CD4-positive, alpha-beta T cell treated with Interleukin-4 for 1 hour (primary cell): Measurements from ENCODE around the gene SRPRB.

ENCODE experiments used
- DNase-seq, 2 donors: peaks; one replicate each; pipeline ENCODE4 v3.0.0-alpha.2; 2020 to 2022

The SRPRB gene, protein sequence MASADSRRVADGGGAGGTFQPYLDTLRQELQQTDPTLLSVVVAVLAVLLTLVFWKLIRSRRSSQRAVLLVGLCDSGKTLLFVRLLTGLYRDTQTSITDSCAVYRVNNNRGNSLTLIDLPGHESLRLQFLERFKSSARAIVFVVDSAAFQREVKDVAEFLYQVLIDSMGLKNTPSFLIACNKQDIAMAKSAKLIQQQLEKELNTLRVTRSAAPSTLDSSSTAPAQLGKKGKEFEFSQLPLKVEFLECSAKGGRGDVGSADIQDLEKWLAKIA

DNA sequence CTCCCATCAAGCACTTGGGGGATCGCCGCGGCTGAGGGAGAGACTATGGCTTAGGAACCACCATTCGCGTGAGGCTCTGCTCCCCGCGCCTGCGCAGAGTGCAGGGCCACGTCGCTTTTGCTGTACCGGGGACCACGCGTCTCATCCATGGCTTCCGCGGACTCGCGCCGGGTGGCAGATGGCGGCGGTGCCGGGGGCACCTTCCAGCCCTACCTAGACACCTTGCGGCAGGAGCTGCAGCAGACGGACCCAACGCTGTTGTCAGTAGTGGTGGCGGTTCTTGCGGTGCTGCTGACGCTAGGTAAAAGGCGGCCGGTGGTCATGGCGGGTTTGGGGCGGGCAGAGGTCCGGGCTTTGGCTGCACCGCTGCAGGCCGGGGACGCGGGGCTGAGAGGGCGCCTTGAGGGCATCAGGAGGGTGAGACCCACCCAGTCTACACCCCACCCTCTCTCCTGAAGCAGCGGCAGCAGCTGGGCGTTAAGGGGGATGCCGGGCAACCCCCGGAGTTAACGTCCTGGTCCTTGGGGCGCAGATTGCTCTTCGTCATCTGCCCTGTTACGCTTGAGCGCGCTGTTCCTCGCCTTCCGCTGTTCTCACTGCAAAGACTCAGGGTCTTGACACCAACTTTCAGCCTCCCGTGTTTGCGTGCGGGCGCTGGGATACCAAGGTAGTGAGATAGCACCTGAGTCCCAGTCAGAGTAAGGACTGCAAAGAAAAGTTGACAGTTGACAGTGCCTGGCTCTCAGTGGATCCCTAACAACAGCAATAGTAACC is at the start of gene SRPRB:
Gene SRPRB, plus strand, starts transcription at position 114 of the 774 bp plus-strand sequence. Its CDS starts 34 bp downstream, at position 148.
- peak; percentile 97 for DNase-seq

DNA sequence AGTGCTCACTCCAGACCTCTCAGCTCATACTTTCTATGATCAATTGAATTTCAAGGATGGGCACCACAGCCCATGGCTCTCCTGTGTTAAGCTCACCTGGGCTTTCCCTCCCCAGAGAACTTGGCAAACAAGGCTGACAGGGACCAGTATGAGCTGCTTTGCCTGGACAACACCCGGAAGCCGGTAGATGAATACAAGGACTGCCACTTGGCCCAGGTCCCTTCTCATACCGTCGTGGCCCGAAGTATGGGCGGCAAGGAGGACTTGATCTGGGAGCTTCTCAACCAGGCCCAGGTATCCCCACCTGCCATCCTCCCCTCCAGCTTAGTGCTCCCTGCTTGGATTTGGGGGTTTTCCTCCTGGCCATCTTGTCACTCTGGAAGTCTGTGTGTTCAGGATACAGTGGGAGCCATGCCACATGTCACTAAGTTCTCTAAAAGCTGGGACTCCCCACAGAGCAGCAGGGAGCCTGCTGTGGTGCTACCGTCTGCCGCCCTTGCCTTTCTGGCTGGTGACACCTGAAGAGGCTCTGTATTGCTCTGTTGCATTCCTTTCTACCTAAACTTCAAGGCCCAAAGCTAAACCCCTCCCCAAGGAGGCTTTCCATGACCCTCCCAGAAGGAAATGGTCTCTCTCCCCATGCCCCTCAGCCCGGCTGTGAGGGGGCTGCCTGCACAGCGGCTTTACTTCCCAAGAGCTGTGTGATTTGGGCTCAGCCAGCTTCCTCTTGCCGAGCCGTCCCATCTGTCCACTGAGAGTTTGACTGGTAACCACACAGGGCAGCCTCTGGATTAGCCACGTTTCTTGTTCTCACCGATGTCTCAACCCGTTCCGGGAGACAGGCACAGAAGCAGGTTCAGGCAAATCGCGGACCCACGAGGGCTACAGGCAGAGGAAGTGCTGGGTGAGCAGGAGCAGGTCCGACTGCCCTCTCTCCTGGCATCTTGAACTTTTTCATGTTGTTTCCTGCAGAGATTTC is 48.6 kb upstream of the SRPRB start:
- DNase-seq = no peak

DNA sequence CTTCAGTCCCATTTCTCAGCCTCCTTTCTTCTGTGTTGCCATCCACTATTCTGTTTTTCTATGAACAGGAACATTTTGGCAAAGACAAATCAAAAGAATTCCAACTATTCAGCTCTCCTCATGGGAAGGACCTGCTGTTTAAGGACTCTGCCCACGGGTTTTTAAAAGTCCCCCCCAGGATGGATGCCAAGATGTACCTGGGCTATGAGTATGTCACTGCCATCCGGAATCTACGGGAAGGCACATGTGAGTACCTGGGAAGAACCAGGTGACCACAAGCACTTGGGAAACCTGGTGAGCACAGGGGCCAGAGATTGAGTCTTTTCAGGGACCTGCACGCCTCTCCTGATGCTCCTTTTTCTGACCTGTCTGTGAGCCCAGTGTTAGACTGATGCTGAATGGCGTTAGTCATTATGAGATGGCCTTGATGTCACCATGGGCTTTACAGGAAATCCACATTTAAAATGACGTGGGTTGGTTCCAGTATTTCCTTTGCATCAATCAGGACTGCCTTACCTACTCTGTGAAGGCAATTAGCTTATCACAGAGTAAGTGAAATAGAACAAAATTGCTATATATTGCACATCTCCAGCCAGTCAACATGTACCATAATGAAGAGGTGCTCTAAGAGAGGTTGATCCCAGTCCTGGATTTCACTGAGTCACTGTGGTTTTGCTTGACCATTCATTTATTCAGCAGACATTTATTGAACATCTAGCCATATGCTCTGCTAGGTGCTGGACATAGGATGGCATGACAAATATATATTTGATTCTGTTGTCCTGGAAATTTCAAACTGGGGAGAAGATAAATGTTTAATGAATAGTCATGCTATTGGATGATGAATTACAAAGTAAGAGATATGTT is 47.7 kb upstream of the SRPRB start:
- DNase-seq = no peak

DNA sequence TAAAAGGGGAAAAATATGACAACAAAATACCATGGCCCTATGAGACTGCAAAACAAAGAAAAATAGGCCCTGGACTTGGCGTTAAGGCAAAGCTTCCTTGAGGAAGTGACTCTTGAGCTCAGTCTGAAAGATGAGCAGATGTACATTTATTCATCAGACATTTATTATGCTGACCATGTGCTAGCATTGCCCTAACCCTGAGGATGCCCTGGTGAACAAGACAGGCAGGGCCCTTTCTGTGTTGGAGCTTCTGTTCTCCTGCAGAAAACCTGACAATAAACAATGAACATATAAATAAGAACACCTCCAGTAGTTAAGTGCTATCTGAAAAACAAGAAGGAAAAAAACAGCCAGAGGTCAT is 47.1 kb upstream of the SRPRB start:
- DNase-seq = no peak

DNA sequence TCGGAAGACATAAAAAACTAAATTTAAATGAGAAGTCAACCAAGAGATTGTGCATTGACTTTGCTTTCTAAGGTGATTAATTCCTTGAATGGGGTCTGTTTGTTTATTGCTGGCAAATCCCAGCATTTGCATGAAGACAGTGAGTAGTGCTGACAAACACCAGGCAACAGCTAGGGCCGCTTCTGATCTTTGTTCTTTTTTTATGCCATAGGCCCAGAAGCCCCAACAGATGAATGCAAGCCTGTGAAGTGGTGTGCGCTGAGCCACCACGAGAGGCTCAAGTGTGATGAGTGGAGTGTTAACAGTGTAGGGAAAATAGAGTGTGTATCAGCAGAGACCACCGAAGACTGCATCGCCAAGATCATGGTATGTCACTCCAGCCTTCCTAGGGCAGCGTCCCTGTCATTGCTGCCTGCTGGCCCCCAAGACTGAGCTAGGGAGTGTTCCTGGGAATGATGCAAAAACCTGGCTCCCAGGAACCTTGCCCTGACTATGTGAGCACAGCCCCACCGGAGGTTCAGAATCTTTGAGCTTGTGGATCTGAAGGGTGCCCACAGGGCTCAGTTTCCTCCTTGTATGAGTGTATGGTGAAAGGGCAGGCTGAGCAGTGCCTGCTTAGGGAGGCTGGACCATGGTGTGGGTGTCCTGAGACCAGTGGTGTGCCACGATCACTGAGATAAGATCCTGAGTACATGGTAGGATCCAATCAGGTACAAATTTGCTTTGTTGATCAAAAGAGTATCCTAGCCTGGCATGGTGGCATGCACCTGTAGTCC is 46.5 kb upstream of the SRPRB start:
- no peak for DNase-seq

DNA sequence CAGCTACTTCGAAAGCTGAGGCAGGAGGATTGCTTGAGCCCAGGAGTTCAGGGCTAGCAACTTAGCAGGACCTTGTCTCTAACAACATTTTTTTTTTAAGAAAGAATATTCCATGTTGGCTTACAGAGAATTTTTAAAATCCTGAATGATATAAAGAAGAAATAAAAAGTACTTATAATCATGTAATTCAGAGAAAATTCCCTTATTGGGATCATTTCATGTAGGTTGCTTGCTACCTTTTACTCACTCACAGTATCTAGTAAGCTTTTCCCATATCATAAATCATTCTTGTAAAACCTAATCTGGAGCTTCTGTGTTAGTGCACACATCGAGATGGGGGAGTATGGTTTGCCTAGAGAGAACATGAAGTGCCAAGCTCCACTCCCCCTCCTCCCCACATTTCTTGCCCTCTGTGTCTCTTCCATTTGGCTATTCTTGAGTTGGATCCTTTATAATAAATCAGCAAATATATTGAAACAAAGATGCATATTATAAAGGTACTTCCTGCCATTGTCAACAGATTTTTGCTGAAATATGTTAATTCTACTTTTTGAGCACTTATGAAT is 45.8 kb upstream of the SRPRB start:
- no peak for DNase-seq

DNA sequence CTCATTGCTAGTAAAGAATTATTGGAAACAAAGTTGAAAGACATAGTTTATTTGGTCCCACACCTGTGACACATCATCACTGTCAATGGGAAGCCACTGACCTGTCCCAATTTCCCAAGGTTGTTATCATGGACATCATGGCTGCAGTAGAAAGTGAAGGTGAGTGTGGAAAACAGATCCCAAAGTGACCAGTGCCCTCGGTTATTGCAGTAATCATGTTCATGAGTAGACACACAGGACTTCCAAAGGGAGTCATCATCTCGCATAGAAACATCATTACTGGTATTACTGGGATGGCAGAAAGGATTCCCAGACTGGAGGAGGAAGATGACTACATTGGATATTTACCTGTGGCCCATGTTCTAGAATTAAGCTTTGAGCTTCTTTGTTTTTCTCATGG is 44.7 kb upstream of the SRPRB start:
- no peak for DNase-seq

DNA sequence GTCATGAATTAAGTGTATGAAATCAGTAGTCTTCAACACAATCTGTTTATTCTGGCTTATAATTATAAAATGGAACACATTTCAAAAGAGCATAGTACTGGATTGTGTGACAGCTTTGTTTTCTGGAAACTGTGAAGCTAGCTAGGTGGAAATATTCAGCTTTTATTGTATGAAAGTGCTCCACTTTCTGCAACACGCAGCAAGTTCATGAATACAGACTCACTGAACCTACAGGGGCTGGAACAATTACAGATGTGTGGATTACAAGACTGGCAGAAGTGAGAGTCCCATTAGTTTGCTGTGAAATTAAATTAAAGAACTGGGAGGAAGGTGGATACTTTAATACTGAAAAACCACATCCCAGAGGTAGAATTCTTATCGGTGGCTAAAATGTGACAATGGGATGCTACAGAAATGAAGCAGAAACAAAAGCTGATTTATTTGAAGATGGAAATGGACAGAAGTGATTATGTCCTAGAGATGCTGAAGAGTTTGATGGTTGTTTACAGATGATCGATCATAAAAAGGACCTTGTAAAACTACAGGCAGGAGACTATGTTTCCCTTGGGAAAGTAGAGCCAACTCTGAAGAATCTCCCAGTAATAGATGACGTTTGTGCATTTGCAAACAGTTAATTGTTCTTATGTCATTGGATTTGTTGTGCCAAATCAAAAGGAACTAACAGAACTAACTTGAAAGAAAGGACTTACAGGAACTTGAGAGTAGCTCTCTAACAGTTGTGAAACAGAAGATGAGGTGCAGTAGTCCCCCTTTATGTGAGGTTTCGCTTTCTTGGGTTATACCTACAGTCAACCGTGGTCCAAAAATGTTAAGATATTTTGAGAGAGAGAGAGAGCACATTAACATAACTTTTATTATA is 43.8 kb upstream of the SRPRB start:
- DNase-seq = no peak

DNA sequence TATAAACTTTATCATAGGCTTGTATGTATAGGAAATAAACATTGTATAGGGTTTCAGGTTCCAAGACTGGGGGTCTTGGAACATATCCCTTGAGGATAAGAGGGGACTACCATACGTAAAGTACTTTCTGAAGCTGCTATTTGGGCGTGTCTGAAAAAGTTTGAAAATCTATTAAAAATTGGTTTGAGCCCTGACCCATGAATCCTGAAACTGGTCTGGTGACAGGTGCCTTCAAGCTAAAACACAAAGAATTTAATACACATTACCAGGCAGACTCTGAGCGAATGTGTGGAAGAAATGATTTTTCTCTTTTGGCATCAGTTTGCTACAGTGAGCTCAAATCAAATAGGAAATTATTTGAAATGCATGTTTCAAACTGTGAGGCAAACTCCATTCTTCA is 43.1 kb upstream of the SRPRB start:
- DNase-seq = no peak

DNA sequence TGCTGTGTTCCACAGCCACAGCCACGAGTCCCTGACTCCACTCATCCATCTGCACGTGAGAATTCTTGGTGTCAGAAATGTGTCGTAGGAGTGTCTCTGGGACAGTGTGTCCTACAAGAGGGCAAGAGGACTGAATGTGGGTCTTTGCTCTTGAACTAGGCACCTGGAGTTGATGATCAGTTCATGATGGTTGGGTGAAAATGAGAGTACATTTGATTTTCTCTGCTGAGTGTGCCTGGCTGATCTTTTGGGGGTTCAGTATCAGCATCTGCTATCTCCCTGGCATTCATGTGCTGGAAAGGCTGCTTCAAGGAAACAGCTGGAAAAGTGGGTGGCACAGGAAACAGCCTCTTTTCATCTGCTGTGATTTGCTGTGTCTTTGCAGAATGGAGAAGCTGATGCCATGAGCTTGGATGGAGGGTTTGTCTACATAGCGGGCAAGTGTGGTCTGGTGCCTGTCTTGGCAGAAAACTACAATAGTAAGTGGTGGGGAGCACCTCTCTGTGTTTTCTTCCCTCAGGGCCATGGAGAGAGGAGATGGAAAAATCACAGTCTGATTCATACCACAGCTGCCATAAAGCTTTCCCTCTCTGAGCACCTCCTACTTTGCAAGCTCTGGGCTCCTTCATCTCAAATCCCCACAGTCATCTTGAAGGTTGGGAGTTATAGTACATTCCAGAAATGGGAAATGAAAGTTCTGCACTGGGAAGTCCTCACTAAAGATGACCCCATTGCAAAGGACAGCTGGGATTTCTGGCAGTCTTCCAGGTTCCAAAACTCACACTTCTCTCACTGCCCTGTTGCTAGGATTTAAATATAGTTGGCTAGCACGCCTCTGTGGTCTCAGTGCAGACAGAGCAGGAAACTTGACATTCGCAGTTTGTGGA is 41.6 kb upstream of the SRPRB start:
- DNase-seq = no peak

DNA sequence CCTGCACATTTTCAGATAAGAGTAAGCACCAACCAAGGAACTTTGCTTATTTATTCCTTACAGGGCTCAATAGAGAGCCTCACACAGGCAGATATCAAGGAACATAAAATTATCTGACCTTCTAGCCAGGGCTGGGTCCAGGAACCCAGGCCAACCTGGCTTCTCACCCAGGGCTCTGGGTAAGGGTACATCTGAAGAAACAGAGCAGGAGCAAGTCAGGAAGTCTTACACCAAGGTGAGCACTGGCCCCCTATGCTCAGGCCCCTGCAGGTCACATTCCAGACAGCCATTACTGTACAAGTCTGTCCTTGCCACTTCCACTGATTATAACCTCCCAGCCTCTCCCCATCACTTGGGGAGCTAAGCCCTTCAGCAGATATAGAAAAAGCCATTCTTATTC is 40.4 kb upstream of the SRPRB start:
- no peak for DNase-seq

DNA sequence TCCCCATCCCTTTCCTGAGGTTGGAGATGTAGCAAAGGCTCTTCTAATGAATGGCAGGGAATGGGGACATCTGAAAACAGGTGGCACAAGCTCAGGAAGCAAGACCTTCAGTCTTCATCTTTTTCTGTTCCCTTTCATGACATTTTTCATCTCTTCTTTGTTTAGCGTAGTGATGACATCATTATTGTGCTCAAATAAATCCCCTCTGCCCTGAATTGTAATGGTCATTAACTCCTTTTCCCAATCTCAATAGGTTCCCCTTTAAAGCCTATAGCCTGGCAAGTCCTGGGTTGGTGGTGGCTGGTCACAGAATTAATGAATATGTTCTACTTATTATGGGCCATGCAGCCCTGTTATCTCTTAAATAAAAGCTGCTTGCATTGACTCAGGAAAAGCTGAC is 38.0 kb upstream of the SRPRB start:
- DNase-seq = no peak

DNA sequence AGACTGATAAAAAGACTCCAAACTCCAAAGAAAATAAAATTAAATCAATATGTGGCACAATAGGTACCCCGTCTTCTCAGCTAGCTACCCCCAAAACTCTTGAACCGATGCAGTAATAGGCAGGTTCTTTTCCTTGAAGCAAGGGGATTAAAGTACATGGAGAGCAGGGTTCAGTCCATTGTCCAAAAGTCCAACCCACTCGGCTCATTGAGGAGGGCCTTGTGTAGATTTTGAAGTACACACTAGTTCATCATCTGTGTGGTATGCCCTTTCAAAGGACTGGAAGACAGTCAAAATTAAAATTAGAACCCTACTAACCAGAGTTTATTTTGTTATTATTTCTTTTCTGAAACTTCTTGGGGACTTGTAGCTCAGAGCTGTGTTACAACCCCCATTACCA is 36.1 kb upstream of the SRPRB start:
- DNase-seq = no peak

DNA sequence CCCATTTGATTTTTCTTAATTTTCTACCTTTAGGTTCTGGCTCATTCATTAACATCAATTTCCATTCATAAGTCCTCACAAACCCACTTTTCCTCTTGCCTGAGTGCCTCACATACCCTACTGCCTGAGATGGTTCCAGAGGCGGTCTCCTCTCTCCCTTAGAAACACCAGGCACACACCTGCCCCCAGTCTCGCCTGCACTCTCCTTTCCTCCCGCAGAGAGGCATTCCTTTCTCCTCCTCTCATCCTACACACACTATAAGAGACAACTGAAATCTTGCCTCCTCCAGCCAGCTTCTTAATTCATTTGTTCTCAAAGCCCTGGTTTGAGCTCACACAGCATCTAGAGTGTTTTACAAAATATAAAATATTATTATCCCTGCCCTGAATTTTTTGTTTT is 31.9 kb upstream of the SRPRB start:
- DNase-seq = no peak

DNA sequence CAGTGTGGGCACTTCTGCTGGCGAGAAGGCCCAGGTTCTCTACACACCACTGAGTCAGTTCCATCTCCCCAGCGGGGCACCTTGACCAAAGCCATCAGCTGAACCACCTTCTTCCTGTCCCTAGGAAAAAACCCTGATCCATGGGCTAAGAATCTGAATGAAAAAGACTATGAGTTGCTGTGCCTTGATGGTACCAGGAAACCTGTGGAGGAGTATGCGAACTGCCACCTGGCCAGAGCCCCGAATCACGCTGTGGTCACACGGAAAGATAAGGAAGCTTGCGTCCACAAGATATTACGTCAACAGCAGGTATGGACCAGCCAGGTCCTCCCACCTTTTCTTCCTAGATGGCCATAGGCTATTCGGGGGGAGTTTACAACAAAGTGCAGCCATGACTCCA is 30.3 kb upstream of the SRPRB start:
- no peak for DNase-seq

DNA sequence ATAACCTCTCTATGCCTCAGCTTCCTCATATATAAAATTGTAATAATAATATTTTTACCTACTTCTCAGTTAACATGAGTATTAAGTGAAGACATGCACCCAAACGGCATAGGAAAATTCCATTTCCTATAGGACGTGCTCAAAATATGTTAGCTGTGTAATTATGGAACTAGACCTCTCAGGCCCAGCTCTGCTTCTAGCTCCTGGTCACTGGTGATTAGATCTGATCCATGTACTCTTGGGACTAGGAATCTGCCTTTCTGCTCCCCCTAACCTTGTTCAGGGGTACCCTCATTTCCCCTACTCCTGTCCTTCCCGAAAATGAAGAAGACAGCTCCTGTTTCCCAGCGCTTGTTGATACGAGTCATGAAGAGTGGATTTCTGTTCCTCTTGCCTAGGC is 29.8 kb upstream of the SRPRB start:
- no peak for DNase-seq

DNA sequence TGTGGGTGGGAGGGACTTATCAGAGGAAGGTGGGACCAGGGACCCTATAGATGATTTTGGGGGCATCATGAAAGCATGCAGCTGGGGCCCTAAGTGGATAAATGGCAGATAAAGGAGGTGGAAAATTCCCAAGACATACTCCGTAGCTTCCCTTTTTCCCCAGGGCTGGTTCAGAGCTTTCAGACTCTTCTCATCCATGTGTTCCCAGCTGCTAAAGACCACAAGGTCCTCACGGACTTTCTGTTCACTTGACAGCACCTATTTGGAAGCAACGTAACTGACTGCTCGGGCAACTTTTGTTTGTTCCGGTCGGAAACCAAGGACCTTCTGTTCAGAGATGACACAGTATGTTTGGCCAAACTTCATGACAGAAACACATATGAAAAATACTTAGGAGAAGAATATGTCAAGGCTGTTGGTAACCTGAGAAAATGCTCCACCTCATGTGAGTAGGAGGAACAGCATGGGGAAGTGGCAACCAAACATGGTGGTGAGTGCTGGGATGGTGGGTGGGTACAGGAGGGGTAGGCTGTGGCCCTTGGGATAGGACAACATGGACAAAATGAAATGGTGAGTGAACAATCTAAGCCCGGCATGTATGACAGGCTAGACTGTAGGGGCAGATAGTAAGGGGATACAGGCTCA is 28.7 kb upstream of the SRPRB start:
- no peak for DNase-seq

DNA sequence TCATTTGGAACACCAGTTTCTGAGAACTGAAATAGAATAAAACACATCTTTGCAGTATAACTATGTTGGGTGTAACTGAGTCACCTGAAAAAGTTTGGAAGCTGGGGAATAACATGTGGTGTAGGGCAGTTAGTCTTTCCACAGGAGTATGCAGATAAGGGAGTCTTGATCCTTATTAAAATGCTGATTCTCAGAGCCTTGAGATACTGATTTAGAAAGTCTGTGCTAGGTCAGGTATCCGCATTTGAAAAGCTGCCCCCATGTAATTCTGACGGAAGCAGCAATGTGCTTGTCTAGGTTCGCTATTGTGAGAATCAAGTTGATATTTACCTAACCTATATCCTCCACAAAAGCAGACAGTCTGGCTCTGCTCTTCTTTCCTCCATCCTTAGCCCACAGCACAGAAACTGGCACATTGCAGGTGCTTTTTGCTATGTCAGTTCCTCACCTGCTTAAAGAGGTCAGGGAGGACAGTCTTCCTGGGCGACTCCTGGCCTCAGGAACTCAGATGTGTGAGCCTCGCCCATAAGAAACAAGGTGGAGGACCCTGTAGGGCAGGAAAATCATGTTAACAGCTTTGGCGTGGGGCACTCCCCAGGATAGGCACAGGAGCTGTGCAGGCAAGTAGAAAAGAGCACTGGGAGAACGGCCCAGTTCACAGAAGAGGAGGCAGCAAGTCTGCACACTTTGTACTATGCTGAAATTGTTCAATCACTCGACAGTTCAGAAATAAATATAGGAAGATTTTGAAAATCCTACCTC is 27.6 kb upstream of the SRPRB start:
- no peak for DNase-seq
